Hematopoietic multipotent progenitor cell treated with erythropoietin and hydrocortisone succinate and interleukin-3 and kit ligand, for 17 days (in vitro differentiated cells): Measurements from ENCODE around the gene ROPN1L.

ENCODE experiments used
- DNase-seq: peaks from one replicate; pipeline ENCODE4 v3.0.0-alpha.2; 2015; ENCODE audit warnings: low spot score

The ROPN1L gene

GRCh38 chr5:10427978-10428377, 13.7 kb upstream of the ROPN1L start:
- no peak for DNase-seq

- no peak for DNase-seq
Observed at GRCh38 chr5:10431415-10431814, 10.3 kb upstream of the ROPN1L start.

- no peak for DNase-seq
Observed at GRCh38 chr5:10432059-10433008, 9.3 kb upstream of the ROPN1L start.

- no peak for DNase-seq
Observed at GRCh38 chr5:10434392-10434791, 7.3 kb upstream of the ROPN1L start.

GRCh38 chr5:10438301-10438700, 3.4 kb upstream of the ROPN1L start:
- DNase-seq, result no peak

GRCh38 chr5:10439692-10440091, 2.0 kb upstream of the ROPN1L start:
- no peak for DNase-seq

- DNase-seq, result no peak
Observed at GRCh38 chr5:10440367-10440990, 1.2 kb upstream of the ROPN1L start.

GRCh38 chr5:10441992-10442435, 335 bp downstream of the ROPN1L start:
- no peak for DNase-seq

GRCh38 chr5:10442576-10442975, 897 bp downstream of the ROPN1L start:
- DNase-seq, result no peak

- no peak for DNase-seq
Observed at GRCh38 chr5:10445352-10445751, 3.7 kb downstream of the ROPN1L start.

- no peak for DNase-seq
Observed at GRCh38 chr5:10446490-10446889, 4.8 kb downstream of the ROPN1L start.

GRCh38 chr5:10447041-10447440, 5.4 kb downstream of the ROPN1L start:
- no peak for DNase-seq

- no peak for DNase-seq
Observed at GRCh38 chr5:10448754-10449360, 7.2 kb downstream of the ROPN1L start.

GRCh38 chr5:10451137-10451824, 9.6 kb downstream of the ROPN1L start:
- no peak for DNase-seq

GRCh38 chr5:10452768-10453331, 11.2 kb downstream of the ROPN1L start:
- peak; percentile 56 for DNase-seq

GRCh38 chr5:10453545-10453944, 11.9 kb downstream of the ROPN1L start:
- no peak for DNase-seq

GRCh38 chr5:10454591-10455276, 13.1 kb downstream of the ROPN1L start:
- DNase-seq, result no peak

GRCh38 chr5:10455277-10455670, 13.6 kb downstream of the ROPN1L start:
- DNase-seq, result no peak

- DNase-seq, result no peak
Observed at GRCh38 chr5:10456583-10457420, 15.1 kb downstream of the ROPN1L start.
